ENCODE results near the gene PMPCB. TPM values are rescaled to one million over a fixed set of nuclear protein-coding genes. Genes with fewer than 3 reads are reported as not detected.

The PMPCB gene
- total and polyA plus RNA-seq, 2 donors (not counting 1 experiment from before 2014, with no cell fraction given): 61.9 to 70.9 TPM

- Mint-ChIP-seq H3K4me1 (peaks cover 61% of the 10 kb centered on the region), H3K27me3 (no peaks in the 10 kb centered on the region), H3K4me3 (peak within 1 kb of the TSS; percentile 97), H3K27ac (peak within 1 kb of the TSS; percentile 94), H3K9me3 (ENCODE audit: insufficient read depth) (no peaks in the 10 kb centered on the region)
- peak within 1 kb of the TSS; percentile 91 for H2AFZ ChIP-seq (ENCODE audit: insufficient read depth, low read depth, low read length, poor library complexity, severe bottlenecking)
- H3K4me2 ChIP-seq (replicated peaks; ENCODE audit: low read depth, low read length, poor library complexity, severe bottlenecking): peak within 1 kb of the TSS; percentile 71
- no peak for TF ChIP-seq CTCF (IDR thresholded peaks at IDR 0.05)
- no peak for TF ChIP-seq EZH2 (IDR thresholded peaks at IDR 0.05; ENCODE audit: borderline replicate concordance, insufficient read depth, low read depth, low read length, poor library complexity, severe bottlenecking)
- no peaks in the 10 kb centered on the region for H3K27me3 ChIP-seq (replicated peaks in 1 of 4; ENCODE audit: control extremely low read depth in 1 of 4, control insufficient read depth in 3 of 4, insufficient read depth in 4 of 4, low read length in 3 of 4)
- peaks cover 24 to 35% of the 10 kb centered on the region in 2 donors for H3K4me1 ChIP-seq (ENCODE audit: control insufficient read depth in 2 of 2, insufficient read depth in 2 of 2, low read length in 2 of 2)
- ChIA-PET POLR2A (no interaction called here), CTCF (interaction anchor here (0.7 kb wide), 1 partner anchor 51 kb away, joined by 3 read pairs; no protein-coding TSS in a partner anchor)
- peak within 1 kb of the TSS; percentile 72 to 88 for H3K27ac ChIP-seq (ENCODE audit: low read length in 2 of 2)
- intact Hi-C loops (cut with micrococcal nuclease): loop anchor here (1.0 to 10.0 kb wide), 4 partner anchors 67 to 857 kb away; partner anchors contain the start of genes FBXL13, NAPEPLD and ORC5
- under 1% methylated on average over 23 of the region's 25 CpGs for WGBS (ENCODE audit: insufficient coverage)
- peak within 1 kb of the TSS; percentile 74 to 96 (median 90) for H3K4me3 ChIP-seq (ENCODE audit: control extremely low read depth in 1 of 5, extremely low read depth in 1 of 5, insufficient read depth in 1 of 5, low read depth in 2 of 5, low read length in 4 of 5)
- ATAC-seq (ENCODE audit: low read depth) (peak; percentile 50), DNase-seq (peak; percentile 91)
- H3K36me3 ChIP-seq (replicated peaks in 1 of 2; ENCODE audit: control extremely low read depth in 1 of 2, control insufficient read depth in 1 of 2, extremely low read depth in 1 of 2, insufficient read depth in 2 of 2, low read length in 1 of 2): peaks cover under 1 to 17% of the 10 kb centered on the region in 2 experiments
- H3K9me3 ChIP-seq (ENCODE audit: control extremely low read depth in 1 of 3, control insufficient read depth in 2 of 3, insufficient read depth in 1 of 3, low read length in 2 of 3): no peaks in the 10 kb centered on the region
- H3K79me2 ChIP-seq (ENCODE audit: control insufficient read depth, insufficient read depth, low read length): peaks cover 97% of the 10 kb centered on the region
- peaks cover 17% of the 10 kb centered on the region for H4K20me1 ChIP-seq (ENCODE audit: control insufficient read depth, insufficient read depth, low read length, poor library complexity, severe bottlenecking)
- peak within 1 kb of the TSS; percentile 93 for H3K9ac ChIP-seq (ENCODE audit: low read length)
Measured at GRCh38 chr7:103347507-103348267, 50.5 kb downstream of the PMPCB start, which contains the start of gene PSMC2. TSS of gene PSMC2 (plus strand) at chr7:103347643. CDS start at chr7:103347712, 69 bp downstream.

- intact Hi-C loops (cut with micrococcal nuclease): loop anchor here (5.0 to 10.0 kb wide), 3 partner anchors 201 to 856 kb away; partner anchors contain the start of genes FBXL13, NAPEPLD and ORC5
- ATAC-seq (ENCODE audit: low read depth): no peak
- TF ChIP-seq EZH2 (IDR thresholded peaks at IDR 0.05; ENCODE audit: borderline replicate concordance, insufficient read depth, low read depth, low read length, poor library complexity, severe bottlenecking) (no peak), CTCF (IDR thresholded peaks at IDR 0.05) (no peak)
- H3K4me1 ChIP-seq (ENCODE audit: control insufficient read depth in 2 of 2, insufficient read depth in 2 of 2, low read length in 2 of 2): peaks cover 19 to 32% of the 10 kb centered on the region in 2 donors
- WGBS (ENCODE audit: insufficient coverage): 21% methylated on average over 7 of the region's 13 CpGs
- Mint-ChIP-seq H3K27me3 (no peaks in the 10 kb centered on the region), H3K27ac (peak overlapping the region; percentile 39), H3K9me3 (ENCODE audit: insufficient read depth) (no peaks in the 10 kb centered on the region), H3K4me1 (peaks cover 60% of the 10 kb centered on the region), H3K4me3 (peak overlapping the region; percentile 97)
- no peaks in the 10 kb centered on the region for H3K9me3 ChIP-seq (ENCODE audit: control extremely low read depth in 1 of 3, control insufficient read depth in 2 of 3, insufficient read depth in 1 of 3, low read length in 2 of 3)
- H3K79me2 ChIP-seq (ENCODE audit: control insufficient read depth, insufficient read depth, low read length): peaks cover 97% of the 10 kb centered on the region
- H3K4me2 ChIP-seq (replicated peaks; ENCODE audit: low read depth, low read length, poor library complexity, severe bottlenecking): peak overlapping the region; percentile 71
- H2AFZ ChIP-seq (ENCODE audit: insufficient read depth, low read depth, low read length, poor library complexity, severe bottlenecking): peak overlapping the region; percentile 91
- H3K27me3 ChIP-seq (replicated peaks in 1 of 4; ENCODE audit: control extremely low read depth in 1 of 4, control insufficient read depth in 3 of 4, insufficient read depth in 4 of 4, low read length in 3 of 4): no peaks in the 10 kb centered on the region
- CTCF ChIA-PET: interaction anchor here (0.7 kb wide), 1 partner anchor 52 kb away, joined by 3 read pairs; no protein-coding TSS in a partner anchor
- H3K4me3 ChIP-seq (ENCODE audit: control extremely low read depth in 1 of 5, extremely low read depth in 1 of 5, insufficient read depth in 1 of 5, low read depth in 2 of 5, low read length in 4 of 5): peak overlapping the region; percentile 74 to 96 (median 90)
- H4K20me1 ChIP-seq (ENCODE audit: control insufficient read depth, insufficient read depth, low read length, poor library complexity, severe bottlenecking): peaks cover 17% of the 10 kb centered on the region
- DNase-seq: no peak
- peak overlapping the region in 1 of 2 donors; percentile 88 for H3K27ac ChIP-seq (ENCODE audit: low read length in 2 of 2)
- peak overlapping the region; percentile 93 for H3K9ac ChIP-seq (ENCODE audit: low read length)
- peaks cover 1 to 24% of the 10 kb centered on the region in 2 experiments for H3K36me3 ChIP-seq (replicated peaks in 1 of 2; ENCODE audit: control extremely low read depth in 1 of 2, control insufficient read depth in 1 of 2, extremely low read depth in 1 of 2, insufficient read depth in 2 of 2, low read length in 1 of 2)
- POLR2A ChIA-PET: no interaction called here
Measured at GRCh38 chr7:103348452-103348851, 51.2 kb downstream of the PMPCB start.
